WTC11 (cell line): ENCODE data around the gene KCNH8. TPM values are rescaled to one million over a fixed set of nuclear protein-coding genes. Genes with fewer than 3 reads are reported as not detected.

ENCODE experiments used
- ATAC-seq: fragments of 200-7000 bp; cut with Tn5 transposase; 2 replicates; pipeline ENCODE4 v1.10.0; 2021; ENCODE audit warnings: mild to moderate bottlenecking, moderate library complexity
- CTCF ChIA-PET: fragments of 300-600 bp; sonication (Branson Sonifier 250); formaldehyde crosslinking; loops from one replicate; lab custom pipeline; 2021; ENCODE audit warnings: antibody characterized with exemption; lab: Charles Lee
- POLR2A ChIA-PET: fragments of 350-600 bp; sonication (Branson Sonifier 250); formaldehyde crosslinking; loops from one replicate; lab custom pipeline; 2021; ENCODE audit warnings: antibody characterized with exemption; lab: Charles Lee
- DNase-seq: peaks from one replicate; pipeline ENCODE4 v3.0.0; 2021; ENCODE audit warnings: low spot score
- H3K27ac Mint-ChIP-seq: 2 replicates; pipeline ENCODE4 v1.8.0; 2021; ENCODE audit warnings: mixed read lengths
- H3K27me3 Mint-ChIP-seq: 2 replicates; pipeline ENCODE4 v1.8.0; 2021; ENCODE audit warnings: low read depth, mild to moderate bottlenecking, moderate library complexity, mixed read lengths
- H3K36me3 Mint-ChIP-seq: 2 replicates; pipeline ENCODE4 v1.8.0; 2021; ENCODE audit warnings: mixed read lengths
- H3K4me1 Mint-ChIP-seq: 2 replicates; pipeline ENCODE4 v1.8.0; 2022; ENCODE audit warnings: mixed read lengths
- H3K4me3 Mint-ChIP-seq: 2 replicates; pipeline ENCODE4 v1.8.0; 2021; ENCODE audit warnings: mild to moderate bottlenecking, moderate library complexity, mixed read lengths
- H3K9me3 Mint-ChIP-seq: 2 replicates; pipeline ENCODE4 v1.8.0; 2021; ENCODE audit warnings: mixed read lengths
- EMX1 ChIP-seq: fragments of 250-450 bp; sonication (Bioruptor Pico); IDR thresholded peaks from 2 replicates; pipeline ENCODE4 v1.8.0; 2021; ENCODE audit warnings: mild to moderate bottlenecking
- FOXP1 ChIP-seq: sonication (generic); formaldehyde crosslinking; IDR thresholded peaks from 2 replicates; pipeline ENCODE4 v1.8.0; 2022; ENCODE audit warnings: missing genetic modification reagents, mild to moderate bottlenecking, moderate library complexity, borderline replicate concordance
- GRHL2 ChIP-seq: fragments of 250-450 bp; sonication (Bioruptor Pico); IDR thresholded peaks from 2 replicates; pipeline ENCODE4 v1.8.0; 2022; ENCODE audit warnings: mild to moderate bottlenecking, moderate library complexity; ENCODE audit not compliant: insufficient replicate concordance, severe bottlenecking
- HMGA2 ChIP-seq: fragments of 250-450 bp; sonication (Bioruptor Pico); IDR thresholded peaks from 2 replicates; pipeline ENCODE4 v1.4.0; 2021; ENCODE audit warnings: mild to moderate bottlenecking, moderate library complexity
- JUN ChIP-seq: sonication (generic); formaldehyde crosslinking; IDR thresholded peaks from 2 replicates; pipeline ENCODE4 v1.8.0; 2023; ENCODE audit warnings: mild to moderate bottlenecking, missing genetic modification reagents
- MYBL2 ChIP-seq: sonication (generic); formaldehyde crosslinking; IDR thresholded peaks from 2 replicates; pipeline ENCODE4 v1.8.1; 2023; ENCODE audit warnings: mild to moderate bottlenecking, moderate library complexity, missing genetic modification reagents
- NR1H2 ChIP-seq: sonication (generic); formaldehyde crosslinking; IDR thresholded peaks from 2 replicates; pipeline ENCODE4 v1.9.0; 2021; ENCODE audit warnings: mild to moderate bottlenecking, moderate library complexity, missing genetic modification reagents
- NR2C2 ChIP-seq: sonication (generic); formaldehyde crosslinking; IDR thresholded peaks from 2 replicates; pipeline ENCODE4 v1.8.0; 2022; ENCODE audit warnings: mild to moderate bottlenecking, missing genetic modification reagents
- OVOL2 ChIP-seq: fragments of 250-450 bp; sonication (Bioruptor Pico); IDR thresholded peaks from 2 replicates; pipeline ENCODE4 v1.9.0; 2021; ENCODE audit warnings: mild to moderate bottlenecking, borderline replicate concordance
- PRRX2 ChIP-seq: fragments of 250-450 bp; sonication (Bioruptor Pico); IDR thresholded peaks from 2 replicates; pipeline ENCODE4 v1.8.0; 2021; ENCODE audit warnings: mild to moderate bottlenecking
- SMAD4 ChIP-seq: sonication (generic); formaldehyde crosslinking; IDR thresholded peaks from 2 replicates; pipeline ENCODE4 v1.8.0; 2022; ENCODE audit warnings: mild to moderate bottlenecking, missing genetic modification reagents
- SOX15 ChIP-seq: fragments of 250-450 bp; sonication (Bioruptor Pico); IDR thresholded peaks from 2 replicates; pipeline ENCODE4 v1.9.0; 2021; ENCODE audit warnings: mild to moderate bottlenecking
- SP1 ChIP-seq: sonication (generic); formaldehyde crosslinking; conservative IDR thresholded peaks from 2 replicates; pipeline ENCODE4 v1.8.1; 2022; ENCODE audit warnings: missing genetic modification reagents
- TEAD4 ChIP-seq: sonication (generic); formaldehyde crosslinking; IDR thresholded peaks from 2 replicates; pipeline ENCODE4 v1.8.0; 2022; ENCODE audit warnings: mild to moderate bottlenecking, missing genetic modification reagents
- total RNA-seq: library from RNA; stranded (reverse); gene quantifications from 3 replicates; pipeline ENCODE4 v1.2.3, GENCODE V29; 2021
- TF ChIP-seq, protein P1 (sequence below): sonication (generic); formaldehyde crosslinking; IDR thresholded peaks from 2 replicates; pipeline ENCODE4 v1.8.0; 2023; ENCODE audit warnings: missing genetic modification reagents, mild to moderate bottlenecking, borderline replicate concordance
- TF ChIP-seq, protein P2 (sequence below): fragments of 250-450 bp; sonication (Bioruptor Pico); IDR thresholded peaks from 2 replicates; pipeline ENCODE4 v1.9.0; 2021; ENCODE audit warnings: mild to moderate bottlenecking
- TF ChIP-seq, protein P3 (sequence below): sonication (generic); formaldehyde crosslinking; IDR thresholded peaks from 2 replicates; pipeline ENCODE4 v1.8.1; 2022; ENCODE audit warnings: mild to moderate bottlenecking, missing genetic modification reagents, moderate library complexity, borderline replicate concordance
- TF ChIP-seq, protein P4 (sequence below): sonication (generic); formaldehyde crosslinking; IDR thresholded peaks from 2 replicates; pipeline ENCODE4 v1.8.0; 2022; ENCODE audit warnings: missing genetic modification reagents
- TF ChIP-seq, protein P5 (sequence below): fragments of 250-450 bp; sonication (Bioruptor Pico); IDR thresholded peaks from 2 replicates; pipeline ENCODE4 v2.1.2; 2022; ENCODE audit warnings: mild to moderate bottlenecking, moderate library complexity
- TF ChIP-seq, protein P6 (sequence below): sonication (generic); formaldehyde crosslinking; IDR thresholded peaks from 2 replicates; pipeline ENCODE4 v1.8.0; 2022; ENCODE audit warnings: mild to moderate bottlenecking, missing genetic modification reagents

Gene KCNH8
- total RNA-seq, 1 experiment from 2014 or later: 2.8 TPM

DNA sequence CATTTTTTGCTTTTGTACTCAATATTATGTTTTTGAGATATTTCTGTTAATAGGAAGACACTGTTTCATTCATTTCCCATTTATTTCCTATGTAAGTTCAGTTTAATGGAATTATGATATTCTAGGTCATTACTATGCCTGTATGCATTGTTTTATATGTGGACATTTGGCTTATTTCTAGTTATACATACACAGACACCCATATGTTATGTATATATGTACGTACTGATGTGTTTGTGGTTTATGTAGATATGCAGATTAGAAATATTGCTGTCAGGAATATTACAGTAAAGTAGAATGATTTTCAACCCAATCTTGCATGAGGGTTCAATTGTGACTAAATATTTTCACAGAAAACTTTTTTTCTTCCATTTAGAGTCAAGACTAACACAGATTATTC lies 190.5 kb downstream of the KCNH8 start (continued):
- TF ChIP-seq PRRX2 (CRISPR knock-in tag) (no peak), SOX15 (CRISPR knock-in tag) (no peak)
- TF ChIP-seq, protein P1, sequence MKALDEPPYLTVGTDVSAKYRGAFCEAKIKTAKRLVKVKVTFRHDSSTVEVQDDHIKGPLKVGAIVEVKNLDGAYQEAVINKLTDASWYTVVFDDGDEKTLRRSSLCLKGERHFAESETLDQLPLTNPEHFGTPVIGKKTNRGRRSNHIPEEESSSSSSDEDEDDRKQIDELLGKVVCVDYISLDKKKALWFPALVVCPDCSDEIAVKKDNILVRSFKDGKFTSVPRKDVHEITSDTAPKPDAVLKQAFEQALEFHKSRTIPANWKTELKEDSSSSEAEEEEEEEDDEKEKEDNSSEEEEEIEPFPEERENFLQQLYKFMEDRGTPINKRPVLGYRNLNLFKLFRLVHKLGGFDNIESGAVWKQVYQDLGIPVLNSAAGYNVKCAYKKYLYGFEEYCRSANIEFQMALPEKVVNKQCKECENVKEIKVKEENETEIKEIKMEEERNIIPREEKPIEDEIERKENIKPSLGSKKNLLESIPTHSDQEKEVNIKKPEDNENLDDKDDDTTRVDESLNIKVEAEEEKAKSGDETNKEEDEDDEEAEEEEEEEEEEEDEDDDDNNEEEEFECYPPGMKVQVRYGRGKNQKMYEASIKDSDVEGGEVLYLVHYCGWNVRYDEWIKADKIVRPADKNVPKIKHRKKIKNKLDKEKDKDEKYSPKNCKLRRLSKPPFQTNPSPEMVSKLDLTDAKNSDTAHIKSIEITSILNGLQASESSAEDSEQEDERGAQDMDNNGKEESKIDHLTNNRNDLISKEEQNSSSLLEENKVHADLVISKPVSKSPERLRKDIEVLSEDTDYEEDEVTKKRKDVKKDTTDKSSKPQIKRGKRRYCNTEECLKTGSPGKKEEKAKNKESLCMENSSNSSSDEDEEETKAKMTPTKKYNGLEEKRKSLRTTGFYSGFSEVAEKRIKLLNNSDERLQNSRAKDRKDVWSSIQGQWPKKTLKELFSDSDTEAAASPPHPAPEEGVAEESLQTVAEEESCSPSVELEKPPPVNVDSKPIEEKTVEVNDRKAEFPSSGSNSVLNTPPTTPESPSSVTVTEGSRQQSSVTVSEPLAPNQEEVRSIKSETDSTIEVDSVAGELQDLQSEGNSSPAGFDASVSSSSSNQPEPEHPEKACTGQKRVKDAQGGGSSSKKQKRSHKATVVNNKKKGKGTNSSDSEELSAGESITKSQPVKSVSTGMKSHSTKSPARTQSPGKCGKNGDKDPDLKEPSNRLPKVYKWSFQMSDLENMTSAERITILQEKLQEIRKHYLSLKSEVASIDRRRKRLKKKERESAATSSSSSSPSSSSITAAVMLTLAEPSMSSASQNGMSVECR (CRISPR knock-in tag): no peak

DNA sequence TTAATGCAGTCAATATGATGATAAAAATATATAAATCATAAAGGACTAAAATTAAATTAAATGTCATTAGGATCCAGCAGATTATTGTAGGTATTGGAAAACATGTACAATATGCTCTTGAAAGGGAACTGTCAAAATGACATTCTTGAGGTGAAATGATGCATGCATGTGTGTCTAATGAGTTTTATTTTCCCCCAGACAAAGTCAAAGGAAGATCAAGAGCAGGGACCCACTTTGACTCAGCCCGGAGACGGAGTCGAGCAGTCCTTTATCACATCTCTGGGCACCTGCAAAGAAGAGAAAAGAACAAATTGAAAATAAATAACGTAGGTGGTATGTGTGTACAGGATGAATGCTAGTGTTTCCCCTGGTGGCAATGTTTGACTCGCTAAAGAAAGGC lies 194.1 kb downstream of the KCNH8 start:
- H3K4me1 Mint-ChIP-seq: peaks cover 2% of the 10 kb centered on the region
- CTCF ChIA-PET: no interaction called here
- no peak for ATAC-seq
- TF ChIP-seq EMX1: no peak
- TF ChIP-seq, protein P2, sequence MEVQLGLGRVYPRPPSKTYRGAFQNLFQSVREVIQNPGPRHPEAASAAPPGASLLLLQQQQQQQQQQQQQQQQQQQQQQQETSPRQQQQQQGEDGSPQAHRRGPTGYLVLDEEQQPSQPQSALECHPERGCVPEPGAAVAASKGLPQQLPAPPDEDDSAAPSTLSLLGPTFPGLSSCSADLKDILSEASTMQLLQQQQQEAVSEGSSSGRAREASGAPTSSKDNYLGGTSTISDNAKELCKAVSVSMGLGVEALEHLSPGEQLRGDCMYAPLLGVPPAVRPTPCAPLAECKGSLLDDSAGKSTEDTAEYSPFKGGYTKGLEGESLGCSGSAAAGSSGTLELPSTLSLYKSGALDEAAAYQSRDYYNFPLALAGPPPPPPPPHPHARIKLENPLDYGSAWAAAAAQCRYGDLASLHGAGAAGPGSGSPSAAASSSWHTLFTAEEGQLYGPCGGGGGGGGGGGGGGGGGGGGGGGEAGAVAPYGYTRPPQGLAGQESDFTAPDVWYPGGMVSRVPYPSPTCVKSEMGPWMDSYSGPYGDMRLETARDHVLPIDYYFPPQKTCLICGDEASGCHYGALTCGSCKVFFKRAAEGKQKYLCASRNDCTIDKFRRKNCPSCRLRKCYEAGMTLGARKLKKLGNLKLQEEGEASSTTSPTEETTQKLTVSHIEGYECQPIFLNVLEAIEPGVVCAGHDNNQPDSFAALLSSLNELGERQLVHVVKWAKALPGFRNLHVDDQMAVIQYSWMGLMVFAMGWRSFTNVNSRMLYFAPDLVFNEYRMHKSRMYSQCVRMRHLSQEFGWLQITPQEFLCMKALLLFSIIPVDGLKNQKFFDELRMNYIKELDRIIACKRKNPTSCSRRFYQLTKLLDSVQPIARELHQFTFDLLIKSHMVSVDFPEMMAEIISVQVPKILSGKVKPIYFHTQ (CRISPR knock-in tag): no peak
- TF ChIP-seq TEAD4 (CRISPR knock-in tag): no peak
- TF ChIP-seq, protein P3, sequence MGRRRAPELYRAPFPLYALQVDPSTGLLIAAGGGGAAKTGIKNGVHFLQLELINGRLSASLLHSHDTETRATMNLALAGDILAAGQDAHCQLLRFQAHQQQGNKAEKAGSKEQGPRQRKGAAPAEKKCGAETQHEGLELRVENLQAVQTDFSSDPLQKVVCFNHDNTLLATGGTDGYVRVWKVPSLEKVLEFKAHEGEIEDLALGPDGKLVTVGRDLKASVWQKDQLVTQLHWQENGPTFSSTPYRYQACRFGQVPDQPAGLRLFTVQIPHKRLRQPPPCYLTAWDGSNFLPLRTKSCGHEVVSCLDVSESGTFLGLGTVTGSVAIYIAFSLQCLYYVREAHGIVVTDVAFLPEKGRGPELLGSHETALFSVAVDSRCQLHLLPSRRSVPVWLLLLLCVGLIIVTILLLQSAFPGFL (CRISPR knock-in tag): no peak
- no peak for TF ChIP-seq GRHL2 (CRISPR knock-in tag)
- TF ChIP-seq SP1 (CRISPR knock-in tag): no peak
- no peak for TF ChIP-seq MYBL2
- TF ChIP-seq FOXP1 (CRISPR knock-in tag): no peak
- no peak for TF ChIP-seq NR1H2 (CRISPR knock-in tag)
- no peak for TF ChIP-seq JUN (CRISPR knock-in tag)
- TF ChIP-seq NR2C2 (CRISPR knock-in tag): no peak
- TF ChIP-seq OVOL2 (CRISPR knock-in tag): no peak
- no peak for TF ChIP-seq SMAD4
- no peak for TF ChIP-seq HMGA2 (CRISPR knock-in tag)
- TF ChIP-seq, all 79 proteins: peak for 0
- no peaks in the 10 kb centered on the region for H3K9me3 Mint-ChIP-seq
- POLR2A ChIA-PET: no interaction called here
- no peak for DNase-seq
- no peaks in the 10 kb centered on the region for H3K36me3 Mint-ChIP-seq
- H3K27ac Mint-ChIP-seq: no peak overlapping the region
- H3K4me3 Mint-ChIP-seq: no peak overlapping the region
- no peaks in the 10 kb centered on the region for H3K27me3 Mint-ChIP-seq

DNA sequence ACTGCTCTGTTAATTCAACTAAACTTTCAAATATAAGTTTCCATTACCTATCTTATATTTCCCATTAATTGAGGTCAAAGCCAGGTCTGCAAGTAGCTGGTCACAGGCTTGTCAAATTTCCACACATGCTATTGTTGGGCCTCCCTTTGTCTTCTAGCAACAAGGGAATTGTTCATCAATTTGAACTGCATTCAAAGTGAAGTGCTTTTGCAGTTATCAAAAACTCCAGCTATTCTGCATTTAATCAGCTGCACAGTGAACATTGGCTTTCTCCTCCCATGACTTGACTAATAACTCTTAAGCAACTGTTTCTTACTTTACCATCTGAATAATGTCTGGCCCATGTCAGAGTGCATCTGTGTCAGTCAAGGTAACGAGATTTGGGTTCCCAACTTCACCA lies 198.4 kb downstream of the KCNH8 start:
- Mint-ChIP-seq H3K4me3 (no peak overlapping the region), H3K9me3 (peaks cover 13% of the 10 kb centered on the region), H3K27me3 (no peaks in the 10 kb centered on the region), H3K36me3 (peaks cover 9% of the 10 kb centered on the region), H3K4me1 (peaks cover 21% of the 10 kb centered on the region), H3K27ac (no peak overlapping the region)
- DNase-seq (no peak), ATAC-seq (no peak)
- ChIA-PET CTCF (interaction anchor here (2.8 kb wide), 1 partner anchor 520 kb away, joined by 24 read pairs; no protein-coding TSS in a partner anchor), POLR2A (no interaction called here)
- TF ChIP-seq, protein P4, sequence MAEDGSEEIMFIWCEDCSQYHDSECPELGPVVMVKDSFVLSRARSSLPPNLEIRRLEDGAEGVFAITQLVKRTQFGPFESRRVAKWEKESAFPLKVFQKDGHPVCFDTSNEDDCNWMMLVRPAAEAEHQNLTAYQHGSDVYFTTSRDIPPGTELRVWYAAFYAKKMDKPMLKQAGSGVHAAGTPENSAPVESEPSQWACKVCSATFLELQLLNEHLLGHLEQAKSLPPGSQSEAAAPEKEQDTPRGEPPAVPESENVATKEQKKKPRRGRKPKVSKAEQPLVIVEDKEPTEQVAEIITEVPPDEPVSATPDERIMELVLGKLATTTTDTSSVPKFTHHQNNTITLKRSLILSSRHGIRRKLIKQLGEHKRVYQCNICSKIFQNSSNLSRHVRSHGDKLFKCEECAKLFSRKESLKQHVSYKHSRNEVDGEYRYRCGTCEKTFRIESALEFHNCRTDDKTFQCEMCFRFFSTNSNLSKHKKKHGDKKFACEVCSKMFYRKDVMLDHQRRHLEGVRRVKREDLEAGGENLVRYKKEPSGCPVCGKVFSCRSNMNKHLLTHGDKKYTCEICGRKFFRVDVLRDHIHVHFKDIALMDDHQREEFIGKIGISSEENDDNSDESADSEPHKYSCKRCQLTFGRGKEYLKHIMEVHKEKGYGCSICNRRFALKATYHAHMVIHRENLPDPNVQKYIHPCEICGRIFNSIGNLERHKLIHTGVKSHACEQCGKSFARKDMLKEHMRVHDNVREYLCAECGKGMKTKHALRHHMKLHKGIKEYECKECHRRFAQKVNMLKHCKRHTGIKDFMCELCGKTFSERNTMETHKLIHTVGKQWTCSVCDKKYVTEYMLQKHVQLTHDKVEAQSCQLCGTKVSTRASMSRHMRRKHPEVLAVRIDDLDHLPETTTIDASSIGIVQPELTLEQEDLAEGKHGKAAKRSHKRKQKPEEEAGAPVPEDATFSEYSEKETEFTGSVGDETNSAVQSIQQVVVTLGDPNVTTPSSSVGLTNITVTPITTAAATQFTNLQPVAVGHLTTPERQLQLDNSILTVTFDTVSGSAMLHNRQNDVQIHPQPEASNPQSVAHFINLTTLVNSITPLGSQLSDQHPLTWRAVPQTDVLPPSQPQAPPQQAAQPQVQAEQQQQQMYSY: no peak
- TF ChIP-seq HMGA2 (CRISPR knock-in tag): no peak
- TF ChIP-seq TEAD4 (CRISPR knock-in tag): no peak
- TF ChIP-seq, protein P5, sequence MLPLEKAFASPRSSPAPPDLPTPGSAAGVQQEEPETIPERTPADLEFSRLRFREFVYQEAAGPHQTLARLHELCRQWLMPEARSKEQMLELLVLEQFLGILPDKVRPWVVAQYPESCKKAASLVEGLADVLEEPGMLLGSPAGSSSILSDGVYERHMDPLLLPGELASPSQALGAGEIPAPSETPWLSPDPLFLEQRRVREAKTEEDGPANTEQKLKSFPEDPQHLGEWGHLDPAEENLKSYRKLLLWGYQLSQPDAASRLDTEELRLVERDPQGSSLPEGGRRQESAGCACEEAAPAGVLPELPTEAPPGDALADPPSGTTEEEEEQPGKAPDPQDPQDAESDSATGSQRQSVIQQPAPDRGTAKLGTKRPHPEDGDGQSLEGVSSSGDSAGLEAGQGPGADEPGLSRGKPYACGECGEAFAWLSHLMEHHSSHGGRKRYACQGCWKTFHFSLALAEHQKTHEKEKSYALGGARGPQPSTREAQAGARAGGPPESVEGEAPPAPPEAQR (CRISPR knock-in tag): no peak
- TF ChIP-seq, protein P6, sequence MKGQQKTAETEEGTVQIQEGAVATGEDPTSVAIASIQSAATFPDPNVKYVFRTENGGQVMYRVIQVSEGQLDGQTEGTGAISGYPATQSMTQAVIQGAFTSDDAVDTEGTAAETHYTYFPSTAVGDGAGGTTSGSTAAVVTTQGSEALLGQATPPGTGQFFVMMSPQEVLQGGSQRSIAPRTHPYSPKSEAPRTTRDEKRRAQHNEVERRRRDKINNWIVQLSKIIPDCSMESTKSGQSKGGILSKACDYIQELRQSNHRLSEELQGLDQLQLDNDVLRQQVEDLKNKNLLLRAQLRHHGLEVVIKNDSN (CRISPR knock-in tag): no peak
